H9 (cell line): ENCODE data around the gene ASTN2. TPM values are rescaled to one million over a fixed set of nuclear protein-coding genes. Genes with fewer than 3 reads are reported as not detected.

Experiments
- DNase-seq: peaks from one replicate; pipeline ENCODE4 v3.0.0-alpha.2; 2017
- H2AFZ ChIP-seq: one replicate; pipeline ENCODE4 v1.6.1; 2013; ENCODE audit warnings: mild to moderate bottlenecking, low read length, control low read depth, moderate library complexity
- H2AK5ac ChIP-seq: 2 replicates; pipeline ENCODE4 v1.6.1; 2013; ENCODE audit warnings: low read length, control low read depth, mixed read lengths; ENCODE audit not compliant: insufficient read length
- H2BK120ac ChIP-seq: one replicate; pipeline ENCODE4 v1.6.1; 2013; ENCODE audit warnings: low read depth, mild to moderate bottlenecking, low read length, control low read depth, inconsistent platforms; ENCODE audit not compliant: poor library complexity, severe bottlenecking
- H2BK12ac ChIP-seq: 2 replicates; pipeline ENCODE4 v1.6.1; 2013; ENCODE audit warnings: low read length, control low read depth, mixed read lengths, low read depth; ENCODE audit not compliant: insufficient read length
- H2BK15ac ChIP-seq: 2 replicates; pipeline ENCODE4 v1.6.1; 2013; ENCODE audit warnings: low read depth, low read length, control low read depth
- H2BK20ac ChIP-seq: one replicate; pipeline ENCODE4 v1.6.1; 2013; ENCODE audit warnings: low read depth, mild to moderate bottlenecking, low read length, control low read depth, inconsistent platforms; ENCODE audit not compliant: poor library complexity, severe bottlenecking
- H2BK5ac ChIP-seq: 2 replicates; pipeline ENCODE4 v1.6.1; 2013; ENCODE audit warnings: low read length, control low read depth, mixed read lengths; ENCODE audit not compliant: insufficient read length
- H3K14ac ChIP-seq: 2 replicates; pipeline ENCODE4 v1.6.1; 2013; ENCODE audit warnings: low read length, control low read depth; ENCODE audit not compliant: insufficient read depth
- H3K18ac ChIP-seq: 2 replicates; pipeline ENCODE4 v1.6.1; 2013; ENCODE audit warnings: low read depth, mild to moderate bottlenecking, mixed read lengths, low read length, control low read depth; ENCODE audit not compliant: insufficient read length
- H3K23ac ChIP-seq: 2 replicates; pipeline ENCODE4 v1.6.1; 2013; ENCODE audit warnings: low read length, control low read depth, mixed read lengths, low read depth; ENCODE audit not compliant: insufficient read length
- H3K23me2 ChIP-seq: 2 replicates; pipeline ENCODE4 v1.6.1; 2013; ENCODE audit warnings: low read depth, mild to moderate bottlenecking, mixed read lengths, low read length, control low read depth; ENCODE audit not compliant: insufficient read length, poor library complexity, severe bottlenecking
- H3K27ac ChIP-seq: 2 replicates; pipeline ENCODE4 v1.5.1; 2013; ENCODE audit warnings: low read length, control low read depth, mixed read lengths, low read depth; ENCODE audit not compliant: insufficient read length
- H3K27me3 ChIP-seq: 2 replicates; pipeline ENCODE4 v1.6.1; 2013; ENCODE audit warnings: low read length, control low read depth, inconsistent platforms; ENCODE audit not compliant: insufficient read depth
- H3K4ac ChIP-seq: 2 replicates; pipeline ENCODE4 v1.6.1; 2013; ENCODE audit warnings: low read depth, mild to moderate bottlenecking, control low read depth, inconsistent platforms, low read length, moderate library complexity
- H3K4me1 ChIP-seq: 2 replicates; pipeline ENCODE4 v1.6.1; 2013; ENCODE audit warnings: low read length, control low read depth, inconsistent platforms; ENCODE audit not compliant: insufficient read depth
- H3K4me2 ChIP-seq: 2 replicates; pipeline ENCODE4 v1.6.1; 2013; ENCODE audit warnings: low read length, control low read depth, mixed read lengths; ENCODE audit not compliant: insufficient read length, insufficient read depth
- H3K56ac ChIP-seq: 2 replicates; pipeline ENCODE4 v1.6.1; 2013; ENCODE audit warnings: low read depth, mild to moderate bottlenecking, mixed read lengths, low read length, control low read depth; ENCODE audit not compliant: insufficient read length
- H3K79me1 ChIP-seq: 2 replicates; pipeline ENCODE4 v1.6.1; 2013; ENCODE audit warnings: low read depth, mild to moderate bottlenecking, moderate library complexity, low read length, control low read depth, inconsistent platforms; ENCODE audit not compliant: insufficient read depth, poor library complexity, severe bottlenecking
- H3K79me2 ChIP-seq: 2 replicates; pipeline ENCODE4 v1.6.1; 2013; ENCODE audit warnings: low read length, control low read depth, inconsistent platforms; ENCODE audit not compliant: insufficient read depth
- H3K9ac ChIP-seq: 2 replicates; pipeline ENCODE4 v1.6.1; 2013; ENCODE audit warnings: low read length, control low read depth, mixed read lengths; ENCODE audit not compliant: insufficient read length; ENCODE audit errors: extremely low read depth
- H3K9me3 ChIP-seq: one replicate; pipeline ENCODE4 v1.6.1; 2013; ENCODE audit warnings: low read depth, low read length, inconsistent platforms; ENCODE audit not compliant: control insufficient read depth
- H3T11ph ChIP-seq: one replicate; pipeline ENCODE4 v1.6.1; 2013; ENCODE audit warnings: mild to moderate bottlenecking, low read length, control low read depth, inconsistent platforms
- H4K20me1 ChIP-seq: one replicate; pipeline ENCODE4 v1.6.1; 2013; ENCODE audit not compliant: control insufficient read depth, insufficient read length, insufficient read depth
- H4K5ac ChIP-seq: 2 replicates; pipeline ENCODE4 v1.6.1; 2013; ENCODE audit warnings: low read depth, mild to moderate bottlenecking, mixed read lengths, low read length, control low read depth; ENCODE audit not compliant: insufficient read length
- H4K8ac ChIP-seq: replicated peaks from 2 replicates; pipeline ENCODE4 v1.6.1; 2013; ENCODE audit warnings: low read length, control low read depth, mixed read lengths, low read depth; ENCODE audit not compliant: insufficient read length
- H4K91ac ChIP-seq: 2 replicates; pipeline ENCODE4 v1.6.1; 2013; ENCODE audit warnings: low read depth, mild to moderate bottlenecking, moderate library complexity, mixed read lengths, low read length, control low read depth; ENCODE audit not compliant: insufficient read length
- H3K27ac Mint-ChIP-seq, 3 experiments: 2 replicates in 2 of 3; 3 replicates in 1 of 3; pipeline ENCODE4 v1.8.0; 2020 to 2021; ENCODE audit warnings: mixed read lengths in 3 of 3, mild to moderate bottlenecking in 1 of 3, moderate library complexity in 1 of 3
- H3K27me3 Mint-ChIP-seq: 2 replicates; pipeline ENCODE4 v1.8.0; 2021; ENCODE audit warnings: low read depth, mild to moderate bottlenecking, moderate library complexity, mixed read lengths
- H3K36me3 Mint-ChIP-seq, 3 experiments: 2 replicates in 2 of 3; 3 replicates in 1 of 3; pipeline ENCODE4 v1.8.0; 2020 to 2021; ENCODE audit warnings: low read depth in 3 of 3, mixed read lengths in 3 of 3; ENCODE audit not compliant: insufficient read depth in 1 of 3
- H3K4me1 Mint-ChIP-seq, 2 experiments: 2 replicates each; pipeline ENCODE4 v1.8.0; 2020; ENCODE audit warnings: mixed read lengths in 2 of 2
- H3K4me3 Mint-ChIP-seq, 2 experiments: 2 replicates in 1 of 2; 3 replicates in 1 of 2; pipeline ENCODE4 v1.8.0; 2020 to 2021; ENCODE audit warnings: mild to moderate bottlenecking in 2 of 2, mixed read lengths in 2 of 2, moderate library complexity in 1 of 2
- H3K9me3 Mint-ChIP-seq, 2 experiments: 2 replicates in 1 of 2; 3 replicates in 1 of 2; pipeline ENCODE4 v1.8.0; 2020; ENCODE audit warnings: mild to moderate bottlenecking in 2 of 2, mixed read lengths in 2 of 2, moderate library complexity in 1 of 2
- CTCF ChIP-seq: fragments of 200-600 bp; sonication (generic); conservative IDR thresholded peaks from 3 replicates; pipeline ENCODE4 v1.8.0; 2021; ENCODE audit warnings: antibody characterized with exemption, mild to moderate bottlenecking
- WGBS: extraction: QIAGEN DNeasy Blood & Tissue Kit; methylation state at CpG from one replicate; pipeline ENCODE4 v1.1.7; 2013; ENCODE audit warnings: missing lambda C conversion rate, low lambda C conversion rate, mixed read lengths; ENCODE audit not compliant: insufficient read length; ENCODE audit errors: extremely low coverage; 5-methylcytosine and 5-hydroxymethylcytosine counted together
- total RNA-seq: library from RNA; stranded (reverse); gene quantifications from 2 replicates; pipeline ENCODE4 v1.2.1, GENCODE V29; 2021

ASTN2 gene
- total RNA-seq, 1 experiment from 2014 or later = 9.7 TPM

- Mint-ChIP-seq H3K27ac (peak overlapping the region in 2 of 3 experiments; percentile 47 to 62; a peak in 2 of 7 replicates), H3K4me1 (peaks cover 7 to 9% of the 10 kb centered on the region in 2 experiments), H3K36me3 (no peaks in the 10 kb centered on the region), H3K4me3 (no peak overlapping the region), H3K27me3 (no peaks in the 10 kb centered on the region), H3K9me3 (no peaks in the 10 kb centered on the region)
- Histone ChIP-seq H3K27me3 (no peaks in the 10 kb centered on the region), H2BK120ac (no peak overlapping the region), H2BK15ac (no peak overlapping the region), H3K56ac (no peak overlapping the region), H3K4me1 (no peaks in the 10 kb centered on the region), H4K20me1 (no peaks in the 10 kb centered on the region), H3K23me2 (no peaks in the 10 kb centered on the region), H3T11ph (no peak overlapping the region), H2BK5ac (no peak overlapping the region), H4K5ac (no peak overlapping the region), H3K23ac (no peak overlapping the region), H3K9ac (no peak overlapping the region), H3K79me1 (no peaks in the 10 kb centered on the region), H3K9me3 (no peaks in the 10 kb centered on the region), H2BK12ac (no peak overlapping the region), H3K18ac (no peak overlapping the region), H3K4me2 (no peak overlapping the region), H3K14ac (no peak overlapping the region), H4K91ac (no peak overlapping the region), H3K79me2 (no peaks in the 10 kb centered on the region), H2BK20ac (no peak overlapping the region), H3K27ac (no peak overlapping the region), H2AK5ac (no peak overlapping the region), H4K8ac (no peak overlapping the region), H2AFZ (no peak overlapping the region), H3K4ac (no peak overlapping the region)
- no peak for DNase-seq
- TF ChIP-seq CTCF = no peak
- WGBS = no CpG with 5 or more reads among the region's 2 CpGs
These were observed 406.0 kb downstream of the ASTN2 start for GRCh38 chr9:117008876-117009275.
